ENCODE results near the gene FYN.

The FYN gene

GRCh38 chr6:111614833-111615582 lies 258.2 kb downstream of the FYN start:
- no peak for DNase-seq

GRCh38 chr6:111612379-111612778 lies 260.9 kb downstream of the FYN start:
- DNase-seq = no peak

GRCh38 chr6:111610548-111611172 lies 262.6 kb downstream of the FYN start:
- no peak for DNase-seq

Data from cerebellar nuclear complex (tissue), 1 donor.